ENCODE measurements around the gene DLG4.
A peak's percentile ranks its signal among the peaks of the same experiment; 100 is the strongest.
"Not testable (repeated sequence)": the region's sequence is repeated elsewhere in the genome, so short reads cannot be mapped to it uniquely, and the experiment has no call there.

DLG4 gene

GRCh38 chr17:7190276-7190917 is 29.2 kb downstream of the DLG4 start:
- no peak for DNase-seq (ENCODE audit: low read depth in 4 of 4, low spot score in 1 of 4)

- DNase-seq (ENCODE audit: low read depth in 4 of 4, low spot score in 1 of 4) = no peak
Measured at GRCh38 chr17:7186241-7186640, 33.4 kb downstream of the DLG4 start.

GRCh38 chr17:7184647-7185046 is 35.0 kb downstream of the DLG4 start:
- DNase-seq (ENCODE audit: low read depth in 4 of 4, low spot score in 1 of 4) = no peak

- DNase-seq (ENCODE audit: low read depth in 4 of 4, low spot score in 1 of 4) = no peak
Measured at GRCh38 chr17:7184091-7184488, 35.5 kb downstream of the DLG4 start.

- DNase-seq (ENCODE audit: low read depth in 4 of 4, low spot score in 1 of 4) = no peak
Measured at GRCh38 chr17:7183433-7184090, 36.1 kb downstream of the DLG4 start.

GRCh38 chr17:7182101-7182500 is 37.5 kb downstream of the DLG4 start:
- DNase-seq (ENCODE audit: low read depth in 4 of 4, low spot score in 1 of 4) = not testable (repeated sequence)

GRCh38 chr17:7179317-7180254 is 40.0 kb downstream of the DLG4 start, which contains the start of gene ASGR1:
TSS of gene ASGR1 (minus strand) at chr17:7179370. CDS start at chr17:7178563, 807 bp downstream.
- DNase-seq (ENCODE audit: low read depth in 4 of 4, low spot score in 1 of 4) = no peak

GRCh38 chr17:7178973-7179316 is 40.7 kb downstream of the DLG4 start:
- DNase-seq (ENCODE audit: low read depth in 4 of 4, low spot score in 1 of 4) = no peak

- no peak for DNase-seq (ENCODE audit: low read depth in 4 of 4, low spot score in 1 of 4)
Measured at GRCh38 chr17:7177954-7178477, 41.6 kb downstream of the DLG4 start.

GRCh38 chr17:7177191-7177953 is 42.3 kb downstream of the DLG4 start:
- DNase-seq (ENCODE audit: low read depth in 4 of 4, low spot score in 1 of 4) = peak; percentile 30 to 48 (median 41)

GRCh38 chr17:7176841-7177190 is 42.8 kb downstream of the DLG4 start:
- no peak for DNase-seq (ENCODE audit: low read depth in 4 of 4, low spot score in 1 of 4)

- no peak for DNase-seq (ENCODE audit: low read depth in 4 of 4, low spot score in 1 of 4)
Measured at GRCh38 chr17:7176107-7176840, 43.4 kb downstream of the DLG4 start.

GRCh38 chr17:7175330-7175733 is 44.3 kb downstream of the DLG4 start:
- DNase-seq (ENCODE audit: low read depth in 4 of 4, low spot score in 1 of 4) = no peak

- no peak for DNase-seq (ENCODE audit: low read depth in 4 of 4, low spot score in 1 of 4)
Measured at GRCh38 chr17:7174603-7175326, 44.9 kb downstream of the DLG4 start.

GRCh38 chr17:7173687-7174602 is 45.7 kb downstream of the DLG4 start:
- peak in 3 of 4 experiments; percentile 13 to 23 (median 18) for DNase-seq (ENCODE audit: low read depth in 4 of 4, low spot score in 1 of 4)

GRCh38 chr17:7172522-7173191 is 47.0 kb downstream of the DLG4 start:
- DNase-seq (ENCODE audit: low read depth in 4 of 4, low spot score in 1 of 4) = not testable (repeated sequence)

GRCh38 chr17:7169565-7169908 is 50.1 kb downstream of the DLG4 start:
- DNase-seq (ENCODE audit: low read depth in 4 of 4, low spot score in 1 of 4) = not testable (repeated sequence)

Data from stimulated activated CD4-positive, alpha-beta T cell treated with anti-CD3 and anti-CD28 coated beads, Interleukin-1b, Interleukin-23, amount 100 ng/mL, for 24 hours (primary cell).